Neural cell (in vitro differentiated cells): ENCODE data around the gene MAP2K6. TPM values are rescaled to one million over a fixed set of nuclear protein-coding genes. Genes with fewer than 3 reads are reported as not detected.

Source experiments
- H2AFZ ChIP-seq: fragments of 200-600, 300-800 bp; sonication (generic), shearing (Covaris generic); 2 replicates; pipeline ENCODE4 v1.6.0; 2014; ENCODE audit warnings: low read depth, mild to moderate bottlenecking, antibody characterized with exemption, low read length, moderate library complexity
- H3F3A ChIP-seq: fragments of 200-600 bp; shearing (Covaris generic); 2 replicates; pipeline ENCODE4 v1.6.1; 2016; ENCODE audit warnings: mild to moderate bottlenecking, moderate library complexity, mixed read lengths, antibody characterized with exemption, low read length; ENCODE audit not compliant: insufficient read depth, poor library complexity, severe bottlenecking
- H3K27ac ChIP-seq: fragments of 200-600, 300-800 bp; sonication (generic), shearing (Covaris generic); 2 replicates; pipeline ENCODE4 v1.5.1; 2014; ENCODE audit warnings: mild to moderate bottlenecking, low read length, moderate library complexity
- H3K27me3 ChIP-seq: fragments of 300-800, 200-600 bp; sonication (generic), shearing (Covaris generic); 2 replicates; pipeline ENCODE4 v1.6.0; 2014; ENCODE audit warnings: mild to moderate bottlenecking, low read depth, low read length, moderate library complexity; ENCODE audit not compliant: insufficient read depth
- H3K36me3 ChIP-seq: fragments of 300-800, 200-600 bp; sonication (generic), shearing (Covaris generic); 2 replicates; pipeline ENCODE4 v1.5.1; 2014; ENCODE audit warnings: mild to moderate bottlenecking, antibody characterized with exemption, low read length, moderate library complexity; ENCODE audit not compliant: insufficient read depth
- H3K4me2 ChIP-seq: fragments of 300-800, 200-600 bp; sonication (generic), shearing (Covaris generic); 2 replicates; pipeline ENCODE4 v1.6.0; 2014; ENCODE audit warnings: mild to moderate bottlenecking, low read length
- H3K4me3 ChIP-seq: fragments of 300-800, 200-600 bp; sonication (generic), shearing (Covaris generic); 2 replicates; pipeline ENCODE4 v1.5.1; 2014; ENCODE audit warnings: mild to moderate bottlenecking, low read length, moderate library complexity
- H3K79me2 ChIP-seq: fragments of 200-600 bp; shearing (Covaris generic); replicated peaks from 2 replicates; pipeline ENCODE4 v1.6.0; 2014; ENCODE audit warnings: mild to moderate bottlenecking, low read length, moderate library complexity; ENCODE audit not compliant: insufficient read depth
- H3K9ac ChIP-seq: fragments of 300-800, 200-600 bp; sonication (generic), shearing (Covaris generic); 2 replicates; pipeline ENCODE4 v1.6.1; 2016; ENCODE audit warnings: mild to moderate bottlenecking, low read length, mixed read lengths
- H3K9me2 ChIP-seq: fragments of 200-600 bp; shearing (Covaris generic); 2 replicates; pipeline ENCODE4 v1.6.1; 2016; ENCODE audit warnings: mild to moderate bottlenecking, low read length, mixed read lengths; ENCODE audit not compliant: insufficient read depth
- H3K9me3 ChIP-seq: fragments of 200-600, 300-800 bp; sonication (generic), shearing (Covaris generic); 2 replicates; pipeline ENCODE4 v1.6.1; 2016; ENCODE audit warnings: mild to moderate bottlenecking, mixed run types, low read length, moderate library complexity, mixed read lengths
- H4K20me1 ChIP-seq: fragments of 200-600 bp; shearing (Covaris generic); 2 replicates; pipeline ENCODE4 v1.6.1; 2016; ENCODE audit warnings: mild to moderate bottlenecking, mixed run types; ENCODE audit not compliant: insufficient read depth
- CTCF ChIP-seq: fragments of 450-650 bp; IDR thresholded peaks from 2 replicates; pipeline ENCODE4 v1.5.1; 2014; ENCODE audit warnings: antibody characterized with exemption, mild to moderate bottlenecking, moderate library complexity; ENCODE audit not compliant: poor library complexity, severe bottlenecking
- EP300 ChIP-seq: fragments of 450-650 bp; conservative IDR thresholded peaks from 2 replicates; pipeline ENCODE4 v1.6.1; 2014; ENCODE audit warnings: antibody characterized with exemption, mild to moderate bottlenecking, moderate library complexity; ENCODE audit not compliant: poor library complexity, severe bottlenecking
- EZH2 ChIP-seq: fragments of 200-600, 300-800 bp; shearing (Covaris generic), sonication (generic); IDR thresholded peaks from 2 replicates; pipeline ENCODE4 v1.6.1; 2014; ENCODE audit warnings: antibody characterized with exemption, low read length, borderline replicate concordance, mild to moderate bottlenecking; ENCODE audit not compliant: insufficient read depth, poor library complexity, severe bottlenecking
- MXI1 ChIP-seq: fragments of 450-650 bp; conservative IDR thresholded peaks from 2 replicates; pipeline ENCODE4 v1.6.1; 2014; ENCODE audit warnings: antibody characterized with exemption, mild to moderate bottlenecking; ENCODE audit not compliant: poor library complexity, severe bottlenecking
- POLR2AphosphoS5 ChIP-seq: IDR thresholded peaks from 2 replicates; pipeline ENCODE4 v1.6.1; 2012
- RAD21 ChIP-seq: fragments of 450-650 bp; conservative IDR thresholded peaks from 2 replicates; pipeline ENCODE4 v1.6.1; 2014; ENCODE audit warnings: antibody characterized with exemption, mild to moderate bottlenecking, moderate library complexity
- SMC3 ChIP-seq: fragments of 450-650 bp; conservative IDR thresholded peaks from 2 replicates; pipeline ENCODE4 v1.6.1; 2014; ENCODE audit warnings: antibody characterized with exemption, mild to moderate bottlenecking, moderate library complexity; ENCODE audit not compliant: poor library complexity
- TAF1 ChIP-seq: IDR thresholded peaks from 2 replicates; pipeline ENCODE4 v1.6.1; 2012; ENCODE audit warnings: low read depth
- polyA plus RNA-seq: library from polyadenylated mRNA; depleted of rRNA; stranded (reverse); fragments of >200 nt; gene quantifications from 2 replicates; pipeline ENCODE4 v1.2.3, GENCODE V29; 2014
- TF ChIP-seq, protein P1 (sequence below): IDR thresholded peaks from 2 replicates; pipeline ENCODE4 v1.6.1; 2012; ENCODE audit warnings: borderline replicate concordance

Gene MAP2K6
- polyA plus RNA-seq, 1 donor from 2014 or later: 10.5 TPM

- Histone ChIP-seq H3K27ac (no peak overlapping the region), H4K20me1 (no peaks in the 10 kb centered on the region), H3F3A (no peaks in the 10 kb centered on the region), H3K27me3 (no peaks in the 10 kb centered on the region), H3K36me3 (no peaks in the 10 kb centered on the region), H2AFZ (no peak overlapping the region), H3K9ac (no peak overlapping the region), H3K9me2 (no peaks in the 10 kb centered on the region), H3K79me2 (no peaks in the 10 kb centered on the region), H3K4me2 (no peak overlapping the region), H3K9me3 (no peaks in the 10 kb centered on the region), H3K4me3 (no peak overlapping the region)
- TF ChIP-seq, protein P1, sequence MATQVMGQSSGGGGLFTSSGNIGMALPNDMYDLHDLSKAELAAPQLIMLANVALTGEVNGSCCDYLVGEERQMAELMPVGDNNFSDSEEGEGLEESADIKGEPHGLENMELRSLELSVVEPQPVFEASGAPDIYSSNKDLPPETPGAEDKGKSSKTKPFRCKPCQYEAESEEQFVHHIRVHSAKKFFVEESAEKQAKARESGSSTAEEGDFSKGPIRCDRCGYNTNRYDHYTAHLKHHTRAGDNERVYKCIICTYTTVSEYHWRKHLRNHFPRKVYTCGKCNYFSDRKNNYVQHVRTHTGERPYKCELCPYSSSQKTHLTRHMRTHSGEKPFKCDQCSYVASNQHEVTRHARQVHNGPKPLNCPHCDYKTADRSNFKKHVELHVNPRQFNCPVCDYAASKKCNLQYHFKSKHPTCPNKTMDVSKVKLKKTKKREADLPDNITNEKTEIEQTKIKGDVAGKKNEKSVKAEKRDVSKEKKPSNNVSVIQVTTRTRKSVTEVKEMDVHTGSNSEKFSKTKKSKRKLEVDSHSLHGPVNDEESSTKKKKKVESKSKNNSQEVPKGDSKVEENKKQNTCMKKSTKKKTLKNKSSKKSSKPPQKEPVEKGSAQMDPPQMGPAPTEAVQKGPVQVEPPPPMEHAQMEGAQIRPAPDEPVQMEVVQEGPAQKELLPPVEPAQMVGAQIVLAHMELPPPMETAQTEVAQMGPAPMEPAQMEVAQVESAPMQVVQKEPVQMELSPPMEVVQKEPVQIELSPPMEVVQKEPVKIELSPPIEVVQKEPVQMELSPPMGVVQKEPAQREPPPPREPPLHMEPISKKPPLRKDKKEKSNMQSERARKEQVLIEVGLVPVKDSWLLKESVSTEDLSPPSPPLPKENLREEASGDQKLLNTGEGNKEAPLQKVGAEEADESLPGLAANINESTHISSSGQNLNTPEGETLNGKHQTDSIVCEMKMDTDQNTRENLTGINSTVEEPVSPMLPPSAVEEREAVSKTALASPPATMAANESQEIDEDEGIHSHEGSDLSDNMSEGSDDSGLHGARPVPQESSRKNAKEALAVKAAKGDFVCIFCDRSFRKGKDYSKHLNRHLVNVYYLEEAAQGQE: no peak
- TF ChIP-seq EP300 (no peak), POLR2AphosphoS5 (no peak)
Observed at GRCh38 chr17:69588316-69588715, 173.8 kb downstream of the MAP2K6 start.

DNA sequence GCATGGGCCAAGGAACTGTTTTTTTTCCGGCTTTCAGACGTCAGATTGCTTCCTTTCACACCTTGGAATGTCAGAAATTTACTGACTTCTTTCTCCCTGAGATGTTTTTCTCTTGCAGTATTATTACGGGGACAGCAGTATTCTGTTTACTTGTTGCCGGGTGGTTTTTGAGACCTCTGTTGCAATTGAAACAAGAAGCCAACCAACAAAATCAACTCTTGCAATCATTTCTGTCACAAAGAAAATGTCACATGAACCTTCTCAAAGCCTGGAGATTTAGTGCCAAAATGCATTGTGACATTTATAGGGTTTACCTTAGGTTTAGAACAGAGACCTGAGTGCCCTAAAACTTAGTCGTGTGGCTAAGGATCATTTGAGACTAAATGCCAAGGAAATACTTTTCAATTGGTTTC, 174.3 kb downstream of the MAP2K6 start:
- no peak overlapping the region for H3K27ac ChIP-seq
- no peaks in the 10 kb centered on the region for H3K27me3 ChIP-seq
- no peak overlapping the region for H2AFZ ChIP-seq
- no peak overlapping the region for H3K4me3 ChIP-seq
- no peaks in the 10 kb centered on the region for H3K9me2 ChIP-seq
- TF ChIP-seq SMC3: no peak
- no peak for TF ChIP-seq POLR2AphosphoS5
- TF ChIP-seq EP300: no peak
- no peak for TF ChIP-seq MXI1
- no peak for TF ChIP-seq RAD21
- TF ChIP-seq, protein P1: no peak
- no peaks in the 10 kb centered on the region for H3K9me3 ChIP-seq
- H3K9ac ChIP-seq: no peak overlapping the region
- H3K36me3 ChIP-seq: no peaks in the 10 kb centered on the region
- H3K4me2 ChIP-seq: no peak overlapping the region
- no peaks in the 10 kb centered on the region for H3F3A ChIP-seq
- no peaks in the 10 kb centered on the region for H3K79me2 ChIP-seq
- no peaks in the 10 kb centered on the region for H4K20me1 ChIP-seq

- Histone ChIP-seq H3F3A (no peaks in the 10 kb centered on the region), H3K9me3 (no peaks in the 10 kb centered on the region), H3K27ac (no peak overlapping the region), H3K36me3 (no peaks in the 10 kb centered on the region), H3K4me3 (no peak overlapping the region), H3K27me3 (no peaks in the 10 kb centered on the region), H4K20me1 (no peaks in the 10 kb centered on the region), H3K4me2 (no peak overlapping the region), H3K9ac (no peak overlapping the region), H3K9me2 (no peaks in the 10 kb centered on the region), H3K79me2 (no peaks in the 10 kb centered on the region), H2AFZ (no peak overlapping the region)
- no peak for TF ChIP-seq MXI1
- TF ChIP-seq EP300: no peak
- no peak for TF ChIP-seq SMC3
- TF ChIP-seq RAD21: no peak
- TF ChIP-seq CTCF: no peak
- no peak for TF ChIP-seq EZH2
- TF ChIP-seq POLR2AphosphoS5: no peak
- TF ChIP-seq, protein P1: no peak
- TF ChIP-seq TAF1: no peak
Observed at GRCh38 chr17:69590671-69591070, 176.2 kb downstream of the MAP2K6 start.
